H1 (cell line): ENCODE data around the gene PPOX. TPM values are rescaled to one million over a fixed set of nuclear protein-coding genes. Genes with fewer than 3 reads are reported as not detected.

ENCODE experiments used
- CTCF ChIA-PET: fragments of 300-600 bp; sonication (Branson Sonifier 250); formaldehyde crosslinking; loops from one replicate; lab custom pipeline; 2021; ENCODE audit not compliant: partially characterized antibody; lab: Charles Lee
- POLR2A ChIA-PET: fragments of 300-600 bp; sonication (Branson Sonifier 250); formaldehyde crosslinking; loops from one replicate; lab custom pipeline; 2021; ENCODE audit warnings: inconsistent platforms; ENCODE audit not compliant: partially characterized antibody; lab: Charles Lee
- DNase-seq, 2 experiments: peaks; one replicate each; pipeline versions ENCODE4 v3.0.0 to v3.0.0-alpha.2; 2010 to 2022; ENCODE audit warnings: low spot score in 2 of 2, low read depth in 1 of 2, mixed read lengths in 1 of 2
- FAIRE-seq: peaks from 2 replicates; lab custom pipeline; 2011; peaks lifted over from hg19 to GRCh38; lab: Jason Lieb, UNC
- H2AFZ ChIP-seq: 2 replicates; pipeline ENCODE4 v1.8.1; 2012; ENCODE audit warnings: low read length, inconsistent platforms
- H2AK5ac ChIP-seq: 2 replicates; pipeline ENCODE4 v1.6.1; 2013; ENCODE audit warnings: low read depth, low read length
- H2BK120ac ChIP-seq: replicated peaks from 2 replicates; pipeline ENCODE3; 2013; ENCODE audit warnings: low read depth, low read length, inconsistent platforms
- H2BK12ac ChIP-seq: 2 replicates; pipeline ENCODE4 v1.6.1; 2013; ENCODE audit warnings: low read depth, low read length
- H2BK15ac ChIP-seq: 2 replicates; pipeline ENCODE4 v1.6.1; 2013; ENCODE audit warnings: low read length
- H2BK20ac ChIP-seq: 2 replicates; pipeline ENCODE4 v1.6.1; 2013; ENCODE audit warnings: low read length
- H2BK5ac ChIP-seq: 2 replicates; pipeline ENCODE4 v1.6.1; 2013; ENCODE audit warnings: low read depth, low read length
- H3K14ac ChIP-seq: 2 replicates; pipeline ENCODE4 v1.6.1; 2013; ENCODE audit warnings: inconsistent platforms; ENCODE audit not compliant: insufficient read length
- H3K18ac ChIP-seq: 2 replicates; pipeline ENCODE4 v1.6.1; 2013; ENCODE audit warnings: low read length; ENCODE audit errors: extremely low read depth
- H3K23ac ChIP-seq: 2 replicates; pipeline ENCODE4 v1.6.1; 2013; ENCODE audit warnings: inconsistent platforms; ENCODE audit not compliant: insufficient read length
- H3K23me2 ChIP-seq: 2 replicates; pipeline ENCODE4 v1.6.1; 2013; ENCODE audit warnings: low read depth, low read length
- H3K27ac ChIP-seq: 2 replicates; pipeline ENCODE4 v1.6.1; 2011; ENCODE audit warnings: low read depth, low read length, inconsistent platforms
- H3K27me3 ChIP-seq, 4 experiments: replicated peaks in 1 of 4; 1 replicate in 1 of 4; 2 replicates in 3 of 4; pipeline versions ENCODE4 v1.6.1 to v1.8.1; 2011 to 2013; ENCODE audit warnings: low read length in 3 of 4, mild to moderate bottlenecking in 3 of 4, inconsistent platforms in 2 of 4, mixed read lengths in 2 of 4, moderate library complexity in 1 of 4; ENCODE audit not compliant: control insufficient read depth in 3 of 4, insufficient read depth in 3 of 4; ENCODE audit errors: extremely low read depth in 1 of 4
- H3K36me3 ChIP-seq, 4 experiments: 2 replicates each; pipeline versions ENCODE4 v1.6.1 to v1.8.1; 2011 to 2013; ENCODE audit warnings: mild to moderate bottlenecking in 4 of 4, low read length in 3 of 4, moderate library complexity in 2 of 4, control low read depth in 1 of 4, inconsistent platforms in 1 of 4; ENCODE audit not compliant: insufficient read depth in 4 of 4, control insufficient read depth in 2 of 4
- H3K4ac ChIP-seq: replicated peaks from 2 replicates; pipeline ENCODE3; 2013; ENCODE audit warnings: low read length, low read depth, mixed read lengths, inconsistent platforms; ENCODE audit not compliant: insufficient read length
- H3K4me1 ChIP-seq, 4 experiments: replicated peaks in 1 of 4; 1 replicate in 1 of 4; 2 replicates in 3 of 4; pipeline versions ENCODE4 v1.6.1 to v1.8.1; 2011 to 2013; ENCODE audit warnings: low read length in 3 of 4, inconsistent platforms in 2 of 4, mixed read lengths in 1 of 4; ENCODE audit not compliant: insufficient read depth in 4 of 4, control insufficient read depth in 3 of 4
- H3K4me2 ChIP-seq, 2 experiments: 2 replicates each; pipeline versions ENCODE4 v1.6.1 to v1.8.1; 2011 to 2013; ENCODE audit warnings: low read depth in 2 of 2, low read length in 2 of 2, control low read depth in 1 of 2, inconsistent platforms in 1 of 2, mild to moderate bottlenecking in 1 of 2; ENCODE audit not compliant: insufficient read depth in 1 of 2
- H3K4me3 ChIP-seq, 4 experiments: fragments of 200-600, 300-600 bp in 1 of 4; sonication (generic), shearing (Covaris generic), sonication (Bioruptor Twin) in 1 of 4; 2 replicates each; pipeline versions ENCODE4 v1.5.1 to v1.8.1; 2011 to 2016; ENCODE audit warnings: low read length in 4 of 4, low read depth in 3 of 4, control low read depth in 2 of 4, inconsistent platforms in 2 of 4, mild to moderate bottlenecking in 2 of 4, mixed read lengths in 1 of 4, moderate library complexity in 1 of 4; ENCODE audit not compliant: insufficient read depth in 2 of 4; ENCODE audit errors: extremely low read depth in 1 of 4
- H3K56ac ChIP-seq: replicated peaks from 2 replicates; pipeline ENCODE3; 2013; ENCODE audit warnings: low read depth, mild to moderate bottlenecking, mixed read lengths, low read length, inconsistent platforms; ENCODE audit not compliant: insufficient read length
- H3K79me1 ChIP-seq: 2 replicates; pipeline ENCODE4 v1.6.1; 2013; ENCODE audit warnings: low read depth, low read length, control low read depth
- H3K79me2 ChIP-seq, 2 experiments: 2 replicates each; pipeline versions ENCODE4 v1.6.1 to v1.8.1; 2012 to 2013; ENCODE audit warnings: low read length in 2 of 2, mild to moderate bottlenecking in 2 of 2, inconsistent platforms in 1 of 2; ENCODE audit not compliant: insufficient read depth in 2 of 2, control insufficient read depth in 1 of 2
- H3K9ac ChIP-seq, 4 experiments: replicated peaks in 1 of 4; 1 replicate in 1 of 4; 2 replicates in 3 of 4; pipeline versions ENCODE4 v1.6.1 to v1.8.1; 2011 to 2013; ENCODE audit warnings: low read depth in 3 of 4, low read length in 3 of 4, control low read depth in 2 of 4, mild to moderate bottlenecking in 2 of 4, moderate library complexity in 2 of 4, inconsistent platforms in 1 of 4; ENCODE audit errors: extremely low read depth in 1 of 4
- H3K9me3 ChIP-seq, 2 experiments: 2 replicates each; pipeline versions ENCODE4 v1.6.1 to v1.8.1; 2012 to 2013; ENCODE audit warnings: mild to moderate bottlenecking in 2 of 2, moderate library complexity in 2 of 2, control low read depth in 1 of 2, inconsistent platforms in 1 of 2, low read depth in 1 of 2, low read length in 1 of 2, mixed read lengths in 1 of 2; ENCODE audit not compliant: insufficient read depth in 2 of 2
- H4K20me1 ChIP-seq, 2 experiments: replicated peaks in 1 of 2; 2 replicates each; pipeline versions ENCODE3 to v1.8.1; 2011 to 2013; ENCODE audit warnings: inconsistent platforms in 2 of 2, low read length in 2 of 2, mild to moderate bottlenecking in 1 of 2; ENCODE audit not compliant: insufficient read depth in 2 of 2, control insufficient read depth in 1 of 2
- H4K5ac ChIP-seq: 2 replicates; pipeline ENCODE4 v1.6.1; 2013; ENCODE audit warnings: low read length, low read depth, mixed read lengths, inconsistent platforms; ENCODE audit not compliant: insufficient read length
- H4K8ac ChIP-seq: 2 replicates; pipeline ENCODE4 v1.8.0; 2013; ENCODE audit warnings: mild to moderate bottlenecking, moderate library complexity, low read length, inconsistent platforms; ENCODE audit not compliant: insufficient read depth; ENCODE audit errors: extremely low read depth
- H4K91ac ChIP-seq: replicated peaks from 2 replicates; pipeline ENCODE3; 2013; ENCODE audit warnings: low read length, mixed read lengths, inconsistent platforms; ENCODE audit not compliant: insufficient read length
- ATF3 ChIP-seq: IDR thresholded peaks from 2 replicates; pipeline ENCODE4 v1.6.1; 2011; ENCODE audit warnings: low read depth, mild to moderate bottlenecking, low read length; ENCODE audit not compliant: insufficient read depth
- YY1 ChIP-seq: IDR thresholded peaks from 2 replicates; pipeline ENCODE4 v1.6.1; 2011; ENCODE audit warnings: low read depth, mild to moderate bottlenecking, low read length
- WGBS, 2 experiments: shearing (Covaris generic) in 1 of 2; methylation state at CpG; one replicate each; pipeline versions ENCODE4 v1.1.6 to v1.1.7; 2013 to 2015; ENCODE audit warnings: low lambda C conversion rate in 2 of 2, mixed read lengths in 2 of 2, inconsistent platforms in 1 of 2, low coverage in 1 of 2, missing lambda C conversion rate in 1 of 2; ENCODE audit not compliant: insufficient replicate concordance in 2 of 2, insufficient coverage in 1 of 2, insufficient read length in 1 of 2; ENCODE audit errors: extremely low coverage in 1 of 2, missing lambda C conversion rate in 1 of 2; 5-methylcytosine and 5-hydroxymethylcytosine counted together
- polyA plus RNA-seq, 7 experiments: library from polyadenylated mRNA; depleted of rRNA in 3 of 7; stranded (reverse) in 5 of 7; unstranded in 2 of 7; fragments of >200 nt in 5 of 7; fragments of 200-250 nt in 2 of 7; gene quantifications; 1 replicate in 5 of 7; 2 replicates in 1 of 7; 4 replicates in 1 of 7; pipeline versions ENCODE4 v1.2.1 to v1.2.3, GENCODE V29; 2011 to 2013; ENCODE audit warnings: missing spikeins in 2 of 7, mixed read lengths in 2 of 7
- total RNA-seq: library from RNA; stranded (reverse); fragmentation: NEBNext Ultra II Directional; extraction: Animal tissue kit (Norgen Biotek cat#: 25700); gene quantifications from 2 replicates; pipeline ENCODE4 v1.2.1, GENCODE V29; 2021

PPOX gene
- total and polyA plus RNA-seq, 2 of the 8 experiments (the other 6 are each of a cell fraction or from before 2014, with no cell fraction given) = 39.4 to 40.4 TPM

GRCh38 chr1:161161652-161162051, 4.6 kb upstream of the PPOX start:
- H3K23me2 ChIP-seq = peaks cover 14% of the 10 kb centered on the region
- H4K91ac ChIP-seq = no peak overlapping the region
- H3K4me3 ChIP-seq = no peak overlapping the region
- H3K4ac ChIP-seq = no peak overlapping the region
- no peaks in the 10 kb centered on the region; the same call in 1 of the 2 replicates for H3K79me1 ChIP-seq
- CTCF ChIA-PET = interaction anchor here (0.7 to 5.2 kb wide), 6 partner anchors 7 to 151 kb away, joined by 3 to 32 read pairs (median 3); partner anchors contain the start of gene UFC1
- FAIRE-seq (no peak), DNase-seq (no peak)
- TF ChIP-seq ATF3 (no peak), YY1 (no peak)
- no peak overlapping the region for H4K8ac ChIP-seq
- no peak overlapping the region for H3K56ac ChIP-seq
- no peak overlapping the region for H2AFZ ChIP-seq
- no peaks in the 10 kb centered on the region for H3K27me3 ChIP-seq
- POLR2A ChIA-PET = interaction anchor here (1.7 to 2.2 kb wide), 2 partner anchors 8 to 29 kb away, joined by 4 to 8 read pairs; partner anchors contain the start of genes DEDD and UFC1
- H2BK20ac ChIP-seq = no peak overlapping the region
- no peak overlapping the region for H3K23ac ChIP-seq
- H3K36me3 ChIP-seq = peaks cover 2 to 12% (median 7%) of the 10 kb centered on the region in 4 experiments; a peak in 5 of 8 replicates
- no peak overlapping the region for H3K4me2 ChIP-seq
- H2AK5ac ChIP-seq = no peak overlapping the region
- H3K18ac ChIP-seq = no peak overlapping the region
- no peak overlapping the region for H2BK5ac ChIP-seq
- H3K4me1 ChIP-seq = peaks cover 0 to 20% (median 8%) of the 10 kb centered on the region in 4 experiments; a peak in 5 of 7 replicates
- no peak overlapping the region for H3K27ac ChIP-seq
- WGBS, 2 experiments = 97% methylated on average over 3 of the region's 5 CpGs; no CpG with 5 or more reads in 1 of the 2 experiments
- H2BK120ac ChIP-seq = no peak overlapping the region
- no peaks in the 10 kb centered on the region for H4K20me1 ChIP-seq
- no peaks in the 10 kb centered on the region; a peak in 1 of 4 replicates for H3K79me2 ChIP-seq
- no peak overlapping the region for H4K5ac ChIP-seq
- H3K9ac ChIP-seq = no peak overlapping the region
- no peak overlapping the region for H2BK12ac ChIP-seq
- H3K9me3 ChIP-seq = no peaks in the 10 kb centered on the region
- no peak overlapping the region for H3K14ac ChIP-seq
- no peak overlapping the region for H2BK15ac ChIP-seq
